Neutrophil (primary cell): ENCODE data around the gene CCDC57.

ENCODE experiments used
- H3K27ac ChIP-seq: fragments of 200-600 bp; sonication (generic); 2 replicates; pipeline ENCODE4 v1.5.1; 2016; ENCODE audit warnings: mild to moderate bottlenecking, moderate library complexity
- H3K27me3 ChIP-seq: fragments of 200-600 bp; sonication (generic); 2 replicates; pipeline ENCODE4 v1.6.0; 2016; ENCODE audit warnings: mild to moderate bottlenecking
- H3K36me3 ChIP-seq: fragments of 200-600 bp; sonication (generic); 2 replicates; pipeline ENCODE4 v1.5.1; 2017
- H3K4me1 ChIP-seq, 2 experiments: fragments of 200-600 bp in 1 of 2; sonication (generic) in 1 of 2; 1 replicate in 1 of 2; 2 replicates in 1 of 2; pipeline versions ENCODE4 v1.5.1 to v1.6.1; 2013 to 2016; ENCODE audit warnings: low read depth in 1 of 2, low read length in 1 of 2, mild to moderate bottlenecking in 1 of 2, moderate library complexity in 1 of 2; ENCODE audit not compliant: control insufficient read depth in 1 of 2, insufficient read depth in 1 of 2
- H3K4me3 ChIP-seq, 2 experiments: fragments of 200-600 bp in 1 of 2; sonication (generic) in 1 of 2; 1 replicate in 1 of 2; 2 replicates in 1 of 2; pipeline ENCODE4 v1.5.1; 2013 to 2016; ENCODE audit warnings: low read depth in 1 of 2, low read length in 1 of 2, mild to moderate bottlenecking in 1 of 2, moderate library complexity in 1 of 2
- H3K9me3 ChIP-seq: fragments of 200-600 bp; sonication (generic); 2 replicates; pipeline ENCODE4 v1.5.1; 2016
- TF ChIP-seq, protein P1 (sequence below): fragments of 200-600 bp; sonication (generic); IDR thresholded peaks from 2 replicates; pipeline ENCODE4 v1.5.1; 2016; ENCODE audit warnings: antibody characterized with exemption

CCDC57 gene

DNA sequence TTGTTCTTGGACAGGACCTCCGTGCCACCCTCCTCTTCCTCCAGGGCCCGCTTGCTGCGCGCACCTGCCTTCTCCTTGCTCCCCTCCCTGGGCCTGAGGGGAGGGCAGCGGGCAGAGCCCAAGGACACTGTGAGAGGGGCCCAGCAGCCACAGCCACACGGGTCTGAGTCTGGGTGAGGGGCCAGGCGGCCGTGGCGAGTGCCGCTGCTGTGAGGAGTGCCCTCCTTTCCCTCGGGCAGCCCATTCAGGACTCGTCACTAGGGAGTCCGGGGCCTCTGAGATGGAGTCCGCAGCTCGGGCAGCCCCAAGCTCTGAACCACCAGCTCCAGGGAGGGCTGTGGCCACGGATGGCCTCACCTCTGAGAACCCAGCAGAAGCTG, 152.7 kb downstream of the CCDC57 start:
- H3K4me3 ChIP-seq: no peak overlapping the region
- H3K9me3 ChIP-seq: no peaks in the 10 kb centered on the region
- H3K4me1 ChIP-seq: peaks cover 8 to 9% of the 10 kb centered on the region in 2 experiments
- TF ChIP-seq, protein P1, sequence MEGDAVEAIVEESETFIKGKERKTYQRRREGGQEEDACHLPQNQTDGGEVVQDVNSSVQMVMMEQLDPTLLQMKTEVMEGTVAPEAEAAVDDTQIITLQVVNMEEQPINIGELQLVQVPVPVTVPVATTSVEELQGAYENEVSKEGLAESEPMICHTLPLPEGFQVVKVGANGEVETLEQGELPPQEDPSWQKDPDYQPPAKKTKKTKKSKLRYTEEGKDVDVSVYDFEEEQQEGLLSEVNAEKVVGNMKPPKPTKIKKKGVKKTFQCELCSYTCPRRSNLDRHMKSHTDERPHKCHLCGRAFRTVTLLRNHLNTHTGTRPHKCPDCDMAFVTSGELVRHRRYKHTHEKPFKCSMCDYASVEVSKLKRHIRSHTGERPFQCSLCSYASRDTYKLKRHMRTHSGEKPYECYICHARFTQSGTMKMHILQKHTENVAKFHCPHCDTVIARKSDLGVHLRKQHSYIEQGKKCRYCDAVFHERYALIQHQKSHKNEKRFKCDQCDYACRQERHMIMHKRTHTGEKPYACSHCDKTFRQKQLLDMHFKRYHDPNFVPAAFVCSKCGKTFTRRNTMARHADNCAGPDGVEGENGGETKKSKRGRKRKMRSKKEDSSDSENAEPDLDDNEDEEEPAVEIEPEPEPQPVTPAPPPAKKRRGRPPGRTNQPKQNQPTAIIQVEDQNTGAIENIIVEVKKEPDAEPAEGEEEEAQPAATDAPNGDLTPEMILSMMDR: no peak
- no peaks in the 10 kb centered on the region for H3K27me3 ChIP-seq
- H3K27ac ChIP-seq: no peak overlapping the region
- peaks cover 86% of the 10 kb centered on the region for H3K36me3 ChIP-seq

DNA sequence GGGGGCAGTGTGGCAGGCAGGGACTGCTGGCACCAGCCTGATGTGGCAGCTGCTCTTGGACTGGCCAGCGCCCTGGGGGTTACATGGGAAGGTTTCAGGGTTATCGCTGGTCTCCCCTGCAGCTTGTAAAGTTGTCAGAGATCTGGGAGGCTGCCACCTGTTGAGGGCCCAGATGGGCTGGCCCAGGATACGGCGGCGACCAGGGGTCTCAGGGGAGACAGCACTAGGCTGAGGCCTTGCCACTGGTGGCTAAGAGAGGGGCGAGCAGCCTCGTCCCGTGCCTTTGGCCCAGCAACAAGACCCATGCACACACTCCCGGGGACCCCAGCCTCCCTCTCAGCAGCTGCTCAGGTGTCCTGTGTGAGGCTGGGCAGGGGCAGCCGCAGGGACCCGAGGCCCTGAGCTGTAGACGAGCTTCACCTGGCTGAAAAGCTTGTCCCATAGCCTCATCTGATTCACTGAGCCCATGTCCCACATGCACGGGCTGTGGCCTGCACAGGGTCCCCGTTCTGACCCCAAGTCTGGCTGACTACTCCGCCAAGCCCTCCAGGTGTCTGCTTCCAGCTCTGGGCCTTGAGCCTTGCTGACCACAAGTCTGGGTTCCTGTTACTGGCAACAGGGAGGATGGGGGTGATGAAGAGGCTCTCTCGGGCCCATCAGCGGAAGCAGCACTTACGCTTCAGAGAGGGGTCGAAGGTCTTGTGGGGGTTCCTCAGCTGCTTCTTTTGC, 153.2 kb downstream of the CCDC57 start:
- no peaks in the 10 kb centered on the region for H3K9me3 ChIP-seq
- peaks cover 2 to 3% of the 10 kb centered on the region in 2 experiments for H3K4me1 ChIP-seq
- no peaks in the 10 kb centered on the region for H3K27me3 ChIP-seq
- TF ChIP-seq, protein P1: no peak
- H3K4me3 ChIP-seq: no peak overlapping the region
- H3K27ac ChIP-seq: no peak overlapping the region
- peaks cover 91% of the 10 kb centered on the region for H3K36me3 ChIP-seq

DNA sequence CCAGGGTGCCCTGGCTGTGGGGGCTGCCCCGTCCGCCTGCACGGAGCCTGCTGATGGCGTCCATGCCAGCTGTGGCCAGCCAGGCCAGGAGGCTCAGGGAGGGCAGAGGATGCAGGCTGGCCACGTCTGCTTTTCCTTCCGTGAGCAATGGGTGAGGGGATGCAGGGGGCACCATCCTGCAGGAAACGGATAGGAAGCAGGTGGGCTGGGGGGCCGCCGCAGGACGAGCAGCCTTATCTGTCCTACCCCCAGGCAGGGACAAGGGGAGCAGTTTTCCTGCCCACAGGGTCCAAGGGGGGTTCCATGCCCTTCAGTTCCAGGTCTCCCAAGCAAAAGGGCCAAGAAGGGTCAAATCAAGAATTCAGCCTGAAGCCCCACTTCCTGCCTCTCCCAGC, 153.8 kb downstream of the CCDC57 start:
- Histone ChIP-seq H3K36me3 (peaks cover 97% of the 10 kb centered on the region), H3K27ac (no peak overlapping the region), H3K9me3 (no peaks in the 10 kb centered on the region)

DNA sequence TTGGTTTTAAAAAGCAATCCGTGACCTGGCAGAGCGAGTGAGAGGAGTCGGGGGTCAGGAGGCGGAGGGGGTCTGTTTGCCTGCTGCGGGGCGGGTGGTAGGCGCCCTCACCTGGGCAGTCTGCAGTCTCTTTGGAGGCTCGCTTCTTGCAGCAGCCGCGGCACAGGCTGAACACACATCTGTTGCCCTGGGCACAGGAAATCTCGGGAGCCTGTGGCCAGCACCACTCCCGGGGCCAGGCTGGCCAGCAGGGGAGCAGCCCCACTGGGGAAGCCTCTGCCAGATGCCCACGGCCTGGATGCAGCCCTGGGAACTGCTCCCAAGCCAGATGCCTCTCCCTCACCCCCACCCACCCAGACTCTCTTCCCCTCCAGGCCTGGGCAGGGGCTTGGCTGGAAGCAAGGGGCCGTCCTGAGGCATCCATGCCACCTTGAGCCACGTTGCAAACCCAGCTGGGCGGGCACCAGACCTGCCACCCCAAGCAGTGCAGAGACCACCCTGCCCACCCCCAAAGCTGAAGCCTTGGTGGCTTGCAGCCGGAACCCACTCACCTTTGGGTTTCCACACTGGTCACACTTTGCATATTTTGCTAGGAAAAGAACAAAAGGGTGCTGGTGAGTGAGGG, 154.3 kb downstream of the CCDC57 start:
- Histone ChIP-seq H3K4me1 (no peaks in the 10 kb centered on the region), H3K4me3 (no peak overlapping the region), H3K27me3 (no peaks in the 10 kb centered on the region), H3K9me3 (no peaks in the 10 kb centered on the region), H3K36me3 (peaks cover 97% of the 10 kb centered on the region), H3K27ac (no peak overlapping the region)
- TF ChIP-seq, protein P1: no peak

More for the DNA sequence above, 153.8 kb downstream of the CCDC57 start:
- TF ChIP-seq, protein P1: no peak
- Histone ChIP-seq H3K4me3 (no peak overlapping the region), H3K4me1 (no peaks in the 10 kb centered on the region), H3K27me3 (no peaks in the 10 kb centered on the region)

DNA sequence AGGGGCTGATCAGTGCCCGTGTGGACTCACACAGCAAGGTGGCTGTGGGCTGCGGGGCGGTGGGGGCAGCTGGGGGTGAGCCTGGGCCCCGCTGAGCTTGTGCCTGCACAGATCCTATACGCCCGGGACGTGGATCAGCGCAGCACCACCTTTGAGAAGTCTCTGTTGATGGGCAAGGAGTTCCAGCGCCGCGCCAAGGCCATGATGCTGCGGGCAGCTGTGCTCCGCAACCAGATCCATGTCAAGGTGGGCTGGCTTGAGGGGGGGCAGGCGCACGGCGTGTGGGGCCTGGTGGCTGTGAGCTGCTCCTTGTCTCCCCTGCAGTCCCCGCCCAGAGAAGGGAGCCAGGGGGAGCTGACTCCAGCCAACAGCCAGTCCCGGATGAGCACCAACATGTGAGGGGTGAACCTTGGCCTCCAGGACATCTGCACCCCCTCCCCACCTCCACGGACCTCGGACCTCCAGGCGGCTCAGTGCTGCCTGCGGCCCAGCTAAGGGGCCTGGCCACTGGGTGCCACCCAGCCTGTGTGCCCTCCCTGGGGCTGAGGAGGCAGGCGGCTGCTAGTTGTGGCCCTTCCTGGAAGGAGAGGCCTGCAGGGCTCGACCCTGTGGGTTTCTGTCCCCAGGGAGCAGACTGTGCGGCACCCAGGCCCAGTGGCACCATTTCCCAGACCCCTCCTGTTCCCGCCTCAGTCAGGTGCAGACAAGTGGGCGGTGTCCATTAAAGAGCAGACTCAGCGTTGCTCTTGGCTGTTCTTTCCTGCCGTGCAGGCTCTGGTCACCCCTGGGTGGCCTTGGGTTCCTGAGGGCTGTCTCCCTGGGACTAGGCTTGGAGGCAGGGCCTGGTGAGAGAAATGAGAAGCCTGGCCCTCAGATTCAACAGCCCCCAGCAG, 155.7 kb downstream of the CCDC57 start:
- H3K4me1 ChIP-seq: peaks cover 9 to 12% of the 10 kb centered on the region in 2 experiments
- H3K27me3 ChIP-seq: no peaks in the 10 kb centered on the region
- no peak overlapping the region for H3K27ac ChIP-seq
- TF ChIP-seq, protein P1: no peak
- H3K4me3 ChIP-seq: no peak overlapping the region
- H3K36me3 ChIP-seq: peaks cover 84% of the 10 kb centered on the region
- H3K9me3 ChIP-seq: no peaks in the 10 kb centered on the region
